C4-2B (cell line): ENCODE measurements around the gene SPG7.

Source experiments
- H3K27ac ChIP-seq: fragments of 450-650 bp; 2 replicates; pipeline ENCODE4 v1.5.1; 2017
- ZFX ChIP-seq: fragments of 450-650 bp; IDR thresholded peaks from 2 replicates; pipeline ENCODE4 v1.6.1; 2017
- TF ChIP-seq, protein P1 (sequence below): fragments of 450-650 bp; conservative IDR thresholded peaks from 2 replicates; pipeline ENCODE4 v1.5.1; 2017; ENCODE audit warnings: mild to moderate bottlenecking

Gene SPG7

DNA sequence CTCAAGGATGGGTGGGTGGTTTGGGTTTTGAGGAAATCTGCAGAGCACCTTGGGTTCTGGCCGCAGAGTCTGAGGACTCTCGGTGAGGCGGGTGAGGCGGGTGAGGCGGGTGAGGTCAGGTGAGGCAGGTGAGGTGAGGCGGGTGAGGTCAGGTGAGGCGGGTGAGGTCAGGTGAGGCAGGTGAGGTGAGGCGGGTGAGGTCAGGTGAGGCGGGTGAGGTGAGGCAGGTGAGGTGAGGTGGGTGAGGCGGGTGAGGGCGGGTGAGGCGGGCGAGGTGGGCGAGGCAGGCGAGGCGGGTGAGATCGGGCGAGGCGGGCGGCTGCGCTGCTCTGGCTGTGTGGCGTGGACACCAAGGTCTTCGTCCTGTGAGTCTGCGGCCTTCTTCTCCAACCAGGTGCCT, 28.2 kb downstream of the SPG7 start:
- no peak overlapping the region for H3K27ac ChIP-seq
- TF ChIP-seq, protein P1, sequence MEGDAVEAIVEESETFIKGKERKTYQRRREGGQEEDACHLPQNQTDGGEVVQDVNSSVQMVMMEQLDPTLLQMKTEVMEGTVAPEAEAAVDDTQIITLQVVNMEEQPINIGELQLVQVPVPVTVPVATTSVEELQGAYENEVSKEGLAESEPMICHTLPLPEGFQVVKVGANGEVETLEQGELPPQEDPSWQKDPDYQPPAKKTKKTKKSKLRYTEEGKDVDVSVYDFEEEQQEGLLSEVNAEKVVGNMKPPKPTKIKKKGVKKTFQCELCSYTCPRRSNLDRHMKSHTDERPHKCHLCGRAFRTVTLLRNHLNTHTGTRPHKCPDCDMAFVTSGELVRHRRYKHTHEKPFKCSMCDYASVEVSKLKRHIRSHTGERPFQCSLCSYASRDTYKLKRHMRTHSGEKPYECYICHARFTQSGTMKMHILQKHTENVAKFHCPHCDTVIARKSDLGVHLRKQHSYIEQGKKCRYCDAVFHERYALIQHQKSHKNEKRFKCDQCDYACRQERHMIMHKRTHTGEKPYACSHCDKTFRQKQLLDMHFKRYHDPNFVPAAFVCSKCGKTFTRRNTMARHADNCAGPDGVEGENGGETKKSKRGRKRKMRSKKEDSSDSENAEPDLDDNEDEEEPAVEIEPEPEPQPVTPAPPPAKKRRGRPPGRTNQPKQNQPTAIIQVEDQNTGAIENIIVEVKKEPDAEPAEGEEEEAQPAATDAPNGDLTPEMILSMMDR = no peak

DNA sequence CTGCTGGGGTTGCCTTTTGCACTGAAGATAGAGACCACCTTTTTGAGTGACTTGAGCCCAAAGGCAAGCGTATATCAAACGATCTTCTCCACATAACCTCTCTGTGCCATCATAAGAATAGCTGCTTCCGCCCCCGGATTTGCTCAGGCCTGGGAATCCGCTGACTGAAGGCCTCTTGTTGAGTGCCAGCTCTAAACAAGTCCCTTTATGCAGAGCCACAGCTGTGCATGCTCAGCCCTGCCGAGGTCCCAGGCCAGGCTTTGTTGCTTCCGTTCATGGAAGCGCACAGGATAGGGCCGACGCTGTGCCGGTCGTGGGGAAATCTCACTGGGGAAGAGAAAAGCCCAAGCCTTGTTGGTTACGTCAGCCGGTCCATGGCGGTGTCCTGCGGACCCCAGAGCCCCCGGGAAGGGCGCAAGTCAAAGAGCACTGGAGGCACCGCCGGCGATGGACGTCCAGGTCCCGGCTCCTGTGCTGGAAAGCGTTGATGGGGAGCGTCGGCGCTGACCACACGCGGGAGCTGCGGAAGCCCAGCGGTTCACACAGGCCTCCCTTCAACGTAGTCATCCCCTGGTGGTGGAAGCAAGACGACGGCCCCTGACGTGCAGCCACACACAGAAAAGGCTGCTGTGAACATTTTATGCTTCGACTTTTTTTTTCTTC, 28.8 kb downstream of the SPG7 start:
- H3K27ac ChIP-seq = no peak overlapping the region
- TF ChIP-seq ZFX = no peak
- TF ChIP-seq, protein P1 = no peak

DNA sequence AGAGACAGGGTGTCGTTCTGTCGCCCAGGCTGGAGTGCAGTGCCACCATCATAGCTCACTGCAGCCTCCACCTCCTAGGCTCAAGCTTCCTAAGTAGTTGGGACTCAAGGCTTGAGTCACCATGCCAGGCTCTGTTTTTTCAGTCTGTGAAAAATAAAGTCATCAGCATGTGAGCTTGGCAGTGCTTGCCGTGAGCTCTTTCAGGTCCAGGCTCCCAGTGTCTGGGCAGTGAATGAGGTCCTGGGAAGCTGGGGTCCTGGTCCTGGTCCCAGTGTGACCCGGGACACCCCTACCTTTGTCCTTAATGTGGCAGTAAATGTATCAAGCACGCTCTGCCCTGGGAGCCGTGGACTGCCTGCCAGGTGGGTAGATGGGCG, 29.3 kb downstream of the SPG7 start:
- H3K27ac ChIP-seq = no peak overlapping the region
- TF ChIP-seq, protein P1 = no peak
- TF ChIP-seq ZFX = no peak

DNA sequence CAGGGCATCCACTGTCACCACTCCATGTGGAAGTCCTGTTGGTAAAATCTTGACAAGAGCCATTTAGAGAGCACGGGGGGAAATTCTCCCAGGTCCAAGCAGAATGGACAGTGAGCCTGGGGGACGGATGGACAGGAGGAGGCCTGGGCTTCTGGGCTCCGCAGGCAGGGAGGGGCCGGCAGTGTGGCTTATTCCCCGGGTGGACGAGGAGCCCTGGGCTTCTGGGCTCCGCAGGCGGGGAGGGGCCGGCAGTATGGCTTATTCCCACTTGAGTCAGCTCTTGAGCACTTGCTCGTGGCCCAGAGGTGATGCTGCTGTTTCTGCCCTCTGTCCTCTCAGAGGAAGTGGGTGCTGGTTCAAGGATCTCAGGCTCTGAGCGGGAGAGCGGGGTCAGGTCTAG, 30.1 kb downstream of the SPG7 start:
- TF ChIP-seq, protein P1 = no peak
- TF ChIP-seq ZFX = no peak
- H3K27ac ChIP-seq = no peak overlapping the region

DNA sequence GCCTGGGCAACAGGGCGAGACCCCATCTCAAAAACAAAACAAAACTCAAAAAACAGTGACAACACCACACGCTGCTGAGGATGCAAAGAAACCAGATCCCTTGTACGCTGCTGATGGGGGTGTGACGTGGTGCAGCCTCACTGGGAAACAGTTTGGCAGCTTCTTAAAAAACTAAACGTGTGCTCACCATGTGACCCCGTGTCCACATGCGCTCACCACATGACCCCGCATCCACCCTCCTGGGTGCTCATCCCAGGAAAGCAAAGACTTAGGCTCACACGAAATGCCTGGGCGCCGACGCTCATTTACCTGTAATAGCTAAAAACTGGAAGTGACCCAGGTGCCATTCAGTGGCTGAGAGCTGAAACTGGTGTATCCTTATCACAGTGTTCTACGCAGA, 32.4 kb downstream of the SPG7 start:
- H3K27ac ChIP-seq = no peak overlapping the region
- TF ChIP-seq, protein P1 = no peak
- TF ChIP-seq ZFX = no peak

DNA sequence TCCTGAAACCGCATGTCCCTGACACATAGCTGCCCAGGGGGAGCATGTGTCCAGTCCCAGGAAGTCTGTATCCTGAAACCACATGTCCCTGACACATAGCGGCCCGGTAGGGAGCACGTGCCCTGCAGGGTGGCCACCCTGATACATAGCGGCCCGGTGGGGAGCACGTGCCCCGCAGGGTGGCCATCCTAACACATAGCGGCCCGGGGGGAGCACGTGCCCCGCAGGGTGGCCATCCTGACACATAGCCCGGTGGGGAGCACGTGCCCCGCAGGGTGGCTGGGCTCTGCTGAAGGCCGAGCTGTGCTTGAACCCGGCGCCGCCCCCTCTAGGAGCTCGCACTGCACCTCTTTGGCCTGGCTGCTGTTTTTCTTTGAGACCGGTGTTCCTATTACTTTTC, 33.6 kb downstream of the SPG7 start:
- no peak overlapping the region for H3K27ac ChIP-seq
- no peak for TF ChIP-seq ZFX
- TF ChIP-seq, protein P1 = no peak

DNA sequence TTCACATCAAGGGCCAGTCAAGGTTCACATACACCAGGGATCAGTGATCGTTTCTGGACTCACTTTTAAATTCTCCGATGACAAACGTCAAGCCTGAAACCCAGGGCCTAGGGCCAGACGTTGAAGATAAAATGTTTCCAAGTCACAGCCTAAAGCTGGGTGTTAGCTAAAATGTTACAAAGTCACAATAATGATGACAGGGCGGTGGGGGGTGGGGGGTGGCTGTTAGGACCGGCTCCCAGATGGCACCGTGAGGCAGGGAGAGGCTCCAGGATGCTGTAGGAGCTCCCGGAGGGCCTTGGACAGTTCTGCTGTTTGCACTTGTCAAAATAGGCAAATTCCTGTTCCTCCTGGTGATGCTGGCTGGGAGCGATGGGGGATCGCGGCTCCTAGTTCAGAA, 35.9 kb downstream of the SPG7 start:
- TF ChIP-seq ZFX = no peak
- TF ChIP-seq, protein P1 = no peak
- no peak overlapping the region for H3K27ac ChIP-seq
